GM12878 (cell line): Measurements from ENCODE around the gene LRRC8B. TPM values are rescaled to one million over a fixed set of nuclear protein-coding genes. Genes with fewer than 3 reads are reported as not detected.

ENCODE experiments used
- ATAC-seq: fragments of 200-7000 bp; cut with Tn5 transposase; 3 replicates; pipeline ENCODE4 v1.9.1; 2020; ENCODE audit warnings: mild to moderate bottlenecking, moderate library complexity
- BruUV-seq: library from RNA; stranded (reverse); fragments of 400-500 nt; replicated peaks from 2 replicates; lab custom pipeline; 2021; lab: Mats Ljungman, UMichigan
- CTCF ChIA-PET: fragments of 300-600 bp; sonication (Branson Sonifier 250); formaldehyde crosslinking; extraction: SDS; loops from one replicate; lab custom pipeline; 2021; ENCODE audit warnings: inconsistent platforms; lab: Yijun Ruan, JAX
- POLR2A ChIA-PET: fragments of 350-600 bp; formaldehyde crosslinking; extraction: SDS; loops from one replicate; lab custom pipeline; 2021; ENCODE audit warnings: inconsistent platforms; lab: Charles Lee
- RAD21 ChIA-PET: fragments of 300-600 bp; sonication (Branson Sonifier 250); formaldehyde crosslinking; loops from one replicate; lab custom pipeline; 2023; ENCODE audit warnings: antibody characterized with exemption; ENCODE audit not compliant: unreplicated experiment; lab: Charles Lee
- SMC1A ChIA-PET: fragments of 300-600 bp; sonication (Branson Sonifier 250); formaldehyde crosslinking; loops from one replicate; lab custom pipeline; 2023; ENCODE audit not compliant: unreplicated experiment, uncharacterized antibody; lab: Charles Lee
- DNase-seq: peaks from one replicate; pipeline ENCODE4 v3.0.0-alpha.2; 2011; ENCODE audit warnings: low read depth, low spot score
- FAIRE-seq: peaks from 3 replicates; lab custom pipeline; 2011; peaks lifted over from hg19 to GRCh38; lab: Jason Lieb, UNC
- H2AFZ ChIP-seq: 2 replicates; pipeline ENCODE4 v1.6.0; 2011; ENCODE audit warnings: low read depth, low read length, control low read depth; ENCODE audit not compliant: control insufficient read depth
- H3K27ac ChIP-seq: 2 replicates; pipeline ENCODE4 v1.5.1; 2011; ENCODE audit warnings: control low read depth; ENCODE audit not compliant: control insufficient read depth, insufficient read depth
- H3K27me3 ChIP-seq, 2 experiments: replicated peaks in 1 of 2; 2 replicates each; pipeline versions ENCODE4 v1.6.0 to v1.6.1; 2011; ENCODE audit warnings: low read length in 1 of 2; ENCODE audit not compliant: control insufficient read depth in 2 of 2, insufficient read depth in 2 of 2
- H3K36me3 ChIP-seq, 2 experiments: 2 replicates each; pipeline ENCODE4 v1.5.1; 2011; ENCODE audit warnings: low read length in 1 of 2; ENCODE audit not compliant: control insufficient read depth in 2 of 2, insufficient read depth in 2 of 2
- H3K4me1 ChIP-seq: 2 replicates; pipeline ENCODE4 v1.6.1; 2011; ENCODE audit warnings: mild to moderate bottlenecking, low read length, moderate library complexity, mixed read lengths; ENCODE audit not compliant: control insufficient read depth, insufficient read depth
- H3K4me2 ChIP-seq: 2 replicates; pipeline ENCODE4 v1.6.0; 2011; ENCODE audit warnings: control low read depth; ENCODE audit not compliant: control insufficient read depth, insufficient read depth
- H3K4me3 ChIP-seq: fragments of 200-600 bp; sonication (generic); 2 replicates; pipeline ENCODE4 v1.5.1; 2016
- H3K79me2 ChIP-seq: 2 replicates; pipeline ENCODE4 v1.6.0; 2011; ENCODE audit warnings: low read length; ENCODE audit not compliant: control insufficient read depth, insufficient read depth
- H3K9ac ChIP-seq: 2 replicates; pipeline ENCODE4 v1.8.0; 2011; ENCODE audit warnings: low read length, control low read depth, mixed read lengths; ENCODE audit not compliant: control insufficient read depth, insufficient read depth
- H3K9me3 ChIP-seq: replicated peaks from 3 replicates; pipeline ENCODE4 v1.5.1; 2011; ENCODE audit warnings: mild to moderate bottlenecking, low read length; ENCODE audit not compliant: control insufficient read depth, insufficient read depth
- H4K20me1 ChIP-seq: 2 replicates; pipeline ENCODE4 v1.6.0; 2011; ENCODE audit not compliant: control insufficient read depth, insufficient read depth
- BMI1 ChIP-seq: fragments of 450-650 bp; IDR thresholded peaks from 2 replicates; pipeline ENCODE4 v1.6.1; 2016; ENCODE audit warnings: mild to moderate bottlenecking, moderate library complexity, borderline replicate concordance
- CTCF ChIP-seq, 3 experiments: IDR thresholded peaks in 2 of 3; conservative IDR thresholded peaks in 1 of 3; 2 replicates each; pipeline ENCODE4 v1.5.1; 2011; ENCODE audit warnings: low read depth in 3 of 3, low read length in 3 of 3, mild to moderate bottlenecking in 3 of 3, control low read depth in 2 of 3, moderate library complexity in 2 of 3, inconsistent platforms in 1 of 3, mixed read lengths in 1 of 3; ENCODE audit not compliant: control insufficient read depth in 2 of 3, insufficient read depth in 1 of 3; ENCODE audit errors: extremely low read depth in 1 of 3
- E4F1 ChIP-seq: fragments of 450-650 bp; IDR thresholded peaks from 2 replicates; pipeline ENCODE4 v1.6.1; 2018; ENCODE audit warnings: borderline replicate concordance, mild to moderate bottlenecking; ENCODE audit not compliant: partially characterized antibody
- MLLT1 ChIP-seq: fragments of 450-650 bp; IDR thresholded peaks from 2 replicates; pipeline ENCODE4 v1.6.1; 2016; ENCODE audit warnings: mild to moderate bottlenecking
- NFYB ChIP-seq: IDR thresholded peaks from 2 replicates; pipeline ENCODE4 v1.6.1; 2011; ENCODE audit warnings: low read depth, mild to moderate bottlenecking, low read length, improper control_type of control experiment, moderate library complexity; ENCODE audit not compliant: insufficient read depth
- RAD21 ChIP-seq: IDR thresholded peaks from 2 replicates; pipeline ENCODE4 v1.6.1; 2011; ENCODE audit warnings: mild to moderate bottlenecking, low read depth, low read length, moderate library complexity; ENCODE audit not compliant: insufficient read depth
- RBBP5 ChIP-seq: fragments of 200-600 bp; sonication (generic); conservative IDR thresholded peaks from 2 replicates; pipeline ENCODE4 v1.6.1; 2016
- YY1 ChIP-seq: IDR thresholded peaks from 2 replicates; pipeline ENCODE4 v1.6.1; 2011; ENCODE audit warnings: low read depth, mild to moderate bottlenecking, low read length
- ZBTB33 ChIP-seq: fragments of 450-650 bp; IDR thresholded peaks from 2 replicates; pipeline ENCODE4 v1.6.1; 2017; ENCODE audit warnings: mild to moderate bottlenecking
- ZNF384 ChIP-seq: IDR thresholded peaks from 2 replicates; pipeline ENCODE4 v1.6.1; 2012; ENCODE audit warnings: low read depth, mild to moderate bottlenecking, low read length, improper control_type of control experiment, borderline replicate concordance
- ZZZ3 ChIP-seq: IDR thresholded peaks from 2 replicates; pipeline ENCODE4 v1.6.1; 2011; ENCODE audit warnings: low read depth; ENCODE audit not compliant: control insufficient read depth, insufficient read length
- WGBS: methylation state at CpG from one replicate; pipeline ENCODE4 v1.1.6; 2016; ENCODE audit warnings: low lambda C conversion rate; ENCODE audit not compliant: insufficient replicate concordance, insufficient coverage; ENCODE audit errors: missing lambda C conversion rate; 5-methylcytosine and 5-hydroxymethylcytosine counted together
- in situ Hi-C: fragments of 300-500 bp; cut with MboI; formaldehyde crosslinking; loops from 9 replicates; pipeline ENCODE4 v1.14.3; 2018; ENCODE audit warnings: mixed read lengths
- intact Hi-C: fragments of 100-400 bp; cut with micrococcal nuclease; formaldehyde crosslinking; loops from one replicate; pipeline ENCODE4 v1.14.2; 2022; ENCODE audit not compliant: unreplicated experiment
- polyA plus RNA-seq, 11 experiments: library from polyadenylated mRNA; depleted of rRNA in 4 of 11; unstranded in 6 of 11; stranded (reverse) in 5 of 11; fragments of >200 nt; fragmentation: Nextera tagmentation in 4 of 11; fragmentation: Illumina TruSeq in 1 of 11; extraction: Ambion mirVana in 4 of 11; extraction: Trizol in 1 of 11; gene quantifications; 1 replicate in 1 of 11; 2 replicates in 10 of 11; pipeline versions ENCODE4 v1.2.1 to v1.2.3, GENCODE V29; 2011 to 2016; ENCODE audit warnings: inconsistent platforms in 2 of 11, missing spikeins in 2 of 11, low read depth in 1 of 11
- total RNA-seq, 4 experiments: library from RNA; depleted of rRNA in 3 of 4; stranded (reverse); fragments of >200 nt in 3 of 4; fragmentation: Illumina TruSeq in 1 of 4; extraction: Trizol in 1 of 4; gene quantifications; 2 replicates each; pipeline versions ENCODE4 v1.2.1 to v1.2.3, GENCODE V29; 2013 to 2021

Gene LRRC8B
- total and polyA plus RNA-seq, 10 of the 15 experiments (the other 5 are each of a cell fraction or from before 2014, with no cell fraction given), result 1.3 to 9.2 (median 5.4) TPM

- no peak for DNase-seq
- no peak for TF ChIP-seq RBBP5
- no peak for TF ChIP-seq YY1
- 0 out of 2 replicates have a peak, but pooled peaks have one; percentile 21 for TF ChIP-seq MLLT1
- no peak for TF ChIP-seq NFYB
- TF ChIP-seq RAD21, result no peak
- TF ChIP-seq ZZZ3, result no peak
- TF ChIP-seq BMI1, result no peak
- TF ChIP-seq ZNF384, result no peak
- TF ChIP-seq ZBTB33, result peak; percentile 57; the same call in 1 of the 2 replicates
- no peak for TF ChIP-seq CTCF (IDR thresholded peaks at IDR 0.05 in 2 of 3, conservative IDR thresholded peaks at IDR 0.05 in 1 of 3; ENCODE audit: control insufficient read depth in 2 of 3, extremely low read depth in 1 of 3, insufficient read depth in 1 of 3, low read depth in 3 of 3, low read length in 3 of 3)
- no peak for TF ChIP-seq E4F1
Observed at GRCh38 chr1:89610457-89611011, 85.9 kb downstream of the LRRC8B start.

More at GRCh38 chr1:89610457-89611011, 85.9 kb downstream of the LRRC8B start:
- H3K79me2 ChIP-seq, result no peaks in the 10 kb centered on the region
- ChIA-PET SMC1A (interaction anchor here (1.2 to 2.5 kb wide), 10 partner anchors 9 to 171 kb away, joined by 5 to 42 read pairs (median 13); partner anchors contain the start of gene LRRC8C), CTCF (interaction anchor here (1.8 to 3.1 kb wide), 7 partner anchors 9 to 171 kb away, joined by 6 to 22 read pairs (median 10); no protein-coding TSS in a partner anchor), RAD21 (interaction anchor here (1.3 to 2.6 kb wide), 8 partner anchors 10 to 299 kb away, joined by 3 to 28 read pairs (median 16); partner anchors contain the start of gene LRRC8C), POLR2A (interaction anchor here (1.1 to 1.2 kb wide), 2 partner anchors 9 to 153 kb away, joined by 3 read pairs; no protein-coding TSS in a partner anchor)
- no peak overlapping the region for H3K4me3 ChIP-seq
- H2AFZ ChIP-seq, result no peak overlapping the region
- no TSS peak for BruUV-seq
- H3K9ac ChIP-seq, result no peak overlapping the region
- intact Hi-C loops, result loop anchor here (5.0 kb wide), 1 partner anchor 152 kb away; no protein-coding TSS in a partner anchor
- in situ Hi-C loops, result no loop called here
- ATAC-seq (peak; percentile 30), FAIRE-seq (no peak)
- peaks cover 28% of the 10 kb centered on the region for H3K4me1 ChIP-seq
- H3K27ac ChIP-seq, result no peak overlapping the region
- H3K36me3 ChIP-seq, result no peaks in the 10 kb centered on the region
- H3K27me3 ChIP-seq, result no peaks in the 10 kb centered on the region; a peak in 1 of 4 replicates
- H3K4me2 ChIP-seq, result no peak overlapping the region
- no peaks in the 10 kb centered on the region for H4K20me1 ChIP-seq
- WGBS, result 43% methylated on average over 15 of the region's 15 CpGs
- no peaks in the 10 kb centered on the region; the same call in 2 of the 3 replicates for H3K9me3 ChIP-seq
